NK-92 treated with Interleukin-12 subunit alpha and Interleukin-12 subunit beta, amount 100 ng/mL, for 24 hours (cell line): ENCODE results near the gene COL18A1.
"Not testable (repeated sequence)": the region's sequence is repeated elsewhere in the genome, so short reads cannot be mapped to it uniquely, and the experiment has no call there.

Experiments
- DNase-seq: peaks from one replicate; lab custom pipeline; 2025; lab: John Stamatoyannopoulos, UW

The COL18A1 gene

GRCh38 chr21:45404730-45405270 is at the start of gene COL18A1:
Gene COL18A1, plus strand, starts transcription at chr21:45405165. Its CDS starts 66 bp downstream, at chr21:45405231.
- no peak for DNase-seq

DNA sequence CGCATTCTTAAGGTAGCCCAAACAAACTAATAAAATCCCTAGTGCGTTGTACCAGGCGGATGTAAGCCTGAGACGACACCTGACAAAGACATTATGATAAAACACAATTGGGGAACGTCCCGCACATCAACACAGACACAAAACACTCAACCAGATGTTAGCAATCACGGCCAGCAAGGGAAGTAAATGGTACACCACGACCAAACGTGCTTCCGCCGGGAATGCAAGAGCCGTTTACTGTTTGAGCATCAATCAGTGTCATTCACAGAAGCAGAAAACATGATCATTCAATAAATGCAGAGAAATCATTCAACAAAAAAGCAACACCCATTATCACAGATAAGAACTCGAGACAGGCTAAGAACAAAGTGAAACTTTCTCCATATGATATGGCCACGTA is 49.4 kb upstream of the COL18A1 start:
- DNase-seq = no peak

DNA sequence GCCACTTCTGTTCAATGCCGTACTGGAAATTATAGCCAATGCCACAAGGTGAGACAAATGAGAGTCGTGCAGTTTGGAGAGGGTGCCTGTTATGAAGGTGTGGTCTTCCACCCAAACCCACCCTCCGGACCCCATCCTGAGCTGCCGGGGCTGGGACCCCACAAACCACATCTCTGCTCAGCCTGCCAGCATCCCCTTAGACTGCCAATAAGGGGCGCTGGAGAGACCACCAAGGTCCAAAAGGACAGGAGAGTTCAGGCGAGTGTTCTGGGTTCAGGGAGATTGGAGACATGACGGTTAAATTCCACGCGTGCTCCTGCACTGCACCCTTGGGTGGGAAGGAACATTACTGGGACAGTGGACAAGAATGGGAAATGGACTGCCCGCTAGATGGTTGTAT is 48.7 kb upstream of the COL18A1 start:
- DNase-seq = no peak

DNA sequence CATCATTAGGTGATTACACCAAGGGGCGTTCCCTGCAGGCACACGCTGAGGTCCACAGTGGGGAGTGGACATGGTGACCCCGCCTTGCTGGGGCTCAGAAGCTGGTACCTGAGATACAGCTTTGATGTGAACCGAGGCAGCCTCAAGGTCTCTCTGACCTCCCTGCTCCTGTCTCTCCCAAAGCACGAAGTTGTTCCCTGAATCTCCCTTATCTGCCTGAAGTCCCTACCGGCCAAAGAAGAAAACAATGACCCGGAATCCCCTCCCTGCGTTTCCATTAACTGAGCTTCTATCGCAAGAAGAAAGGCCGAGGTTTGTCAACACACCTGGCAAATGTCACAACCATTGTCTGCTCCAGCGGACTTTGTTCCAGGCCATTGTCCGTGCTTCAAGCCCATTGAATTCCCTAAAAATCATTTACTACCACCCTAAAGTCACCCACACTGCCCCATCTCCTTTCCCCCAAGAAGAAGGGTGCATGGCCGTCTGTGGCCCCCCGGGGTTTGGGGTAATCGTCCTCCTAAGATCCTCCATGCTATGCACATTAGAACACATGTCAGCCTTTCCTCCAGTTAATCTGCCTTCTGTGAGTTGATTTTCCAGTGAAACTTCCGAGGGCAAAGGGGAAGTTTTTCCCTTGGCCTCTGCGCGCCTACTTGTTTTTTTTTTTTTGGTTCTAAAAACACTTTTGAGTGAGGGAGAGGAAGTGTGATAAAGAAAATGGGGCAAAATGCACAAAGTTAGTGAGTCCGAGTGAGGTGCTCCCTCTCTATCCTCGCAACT is 48.1 kb upstream of the COL18A1 start:
- DNase-seq = no peak

GRCh38 chr21:45357436-45358260 is 47.3 kb upstream of the COL18A1 start:
- DNase-seq = no peak

GRCh38 chr21:45358261-45358670 is 46.7 kb upstream of the COL18A1 start:
- DNase-seq = no peak

DNA sequence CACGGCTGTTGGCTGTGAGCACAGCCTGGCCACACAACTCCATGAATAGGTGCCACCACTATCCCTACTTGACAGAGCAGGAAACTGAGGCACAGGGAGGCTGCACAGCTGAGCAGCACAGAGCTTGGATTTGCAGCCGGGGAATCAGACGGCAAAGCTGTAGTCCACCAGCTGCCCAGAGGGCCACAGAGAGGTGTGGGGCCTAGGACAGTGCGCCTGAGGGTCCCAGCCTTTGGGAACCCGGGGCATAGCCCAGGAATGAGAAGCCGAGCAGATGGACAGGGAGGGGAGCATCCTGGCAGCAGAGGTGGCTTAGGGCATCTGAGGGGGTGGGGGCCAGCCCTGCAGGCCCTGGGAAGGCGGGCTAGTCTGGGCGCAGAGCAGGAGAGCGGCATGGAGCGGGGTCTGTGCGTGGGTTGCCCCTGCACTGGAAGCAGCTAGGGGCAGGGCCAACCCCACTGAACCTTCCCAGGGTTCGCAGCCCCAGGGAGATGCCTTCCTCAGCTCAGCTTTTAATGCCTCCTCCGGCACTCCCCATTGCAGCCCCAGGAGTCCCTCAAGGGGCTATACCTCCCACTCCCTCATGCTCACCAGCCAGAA is 46.2 kb upstream of the COL18A1 start:
- DNase-seq = no peak

DNA sequence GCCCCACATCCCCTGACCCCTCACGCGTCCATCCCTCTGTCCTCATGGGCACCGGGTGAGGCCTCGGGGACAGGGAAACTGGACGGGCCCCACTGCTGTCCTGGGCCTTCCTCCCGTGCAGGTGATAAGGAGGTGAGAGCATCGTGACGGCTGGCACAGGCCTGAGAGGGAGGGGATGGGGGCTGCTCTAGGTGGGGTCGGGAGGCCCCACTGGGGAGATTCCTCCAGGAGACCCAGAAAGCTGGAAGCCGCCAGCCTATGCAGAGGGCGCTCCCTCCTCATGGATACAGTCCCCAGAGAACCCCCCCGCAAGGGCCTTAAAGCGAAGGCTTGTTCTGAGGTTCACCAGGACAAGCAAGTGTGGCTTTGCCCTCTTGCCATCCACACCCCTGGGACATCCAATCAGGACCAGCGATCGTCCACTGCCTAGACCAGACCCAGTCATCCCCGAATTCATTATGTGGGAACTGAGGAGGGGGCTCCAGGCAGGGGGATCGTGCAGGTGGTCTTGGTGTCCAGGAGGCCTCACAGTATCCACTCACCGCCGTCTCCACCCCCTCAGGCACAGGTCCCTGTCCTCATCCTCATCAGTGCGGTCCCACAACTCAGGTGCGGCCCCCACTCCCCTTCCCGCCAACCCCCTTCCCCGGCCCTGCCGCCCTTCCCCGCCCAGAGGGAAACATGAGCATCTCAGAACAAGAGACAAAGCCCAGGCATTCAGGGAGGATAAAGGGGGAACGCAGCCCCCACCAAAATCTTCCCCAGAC is 45.3 kb upstream of the COL18A1 start:
- DNase-seq = no peak

DNA sequence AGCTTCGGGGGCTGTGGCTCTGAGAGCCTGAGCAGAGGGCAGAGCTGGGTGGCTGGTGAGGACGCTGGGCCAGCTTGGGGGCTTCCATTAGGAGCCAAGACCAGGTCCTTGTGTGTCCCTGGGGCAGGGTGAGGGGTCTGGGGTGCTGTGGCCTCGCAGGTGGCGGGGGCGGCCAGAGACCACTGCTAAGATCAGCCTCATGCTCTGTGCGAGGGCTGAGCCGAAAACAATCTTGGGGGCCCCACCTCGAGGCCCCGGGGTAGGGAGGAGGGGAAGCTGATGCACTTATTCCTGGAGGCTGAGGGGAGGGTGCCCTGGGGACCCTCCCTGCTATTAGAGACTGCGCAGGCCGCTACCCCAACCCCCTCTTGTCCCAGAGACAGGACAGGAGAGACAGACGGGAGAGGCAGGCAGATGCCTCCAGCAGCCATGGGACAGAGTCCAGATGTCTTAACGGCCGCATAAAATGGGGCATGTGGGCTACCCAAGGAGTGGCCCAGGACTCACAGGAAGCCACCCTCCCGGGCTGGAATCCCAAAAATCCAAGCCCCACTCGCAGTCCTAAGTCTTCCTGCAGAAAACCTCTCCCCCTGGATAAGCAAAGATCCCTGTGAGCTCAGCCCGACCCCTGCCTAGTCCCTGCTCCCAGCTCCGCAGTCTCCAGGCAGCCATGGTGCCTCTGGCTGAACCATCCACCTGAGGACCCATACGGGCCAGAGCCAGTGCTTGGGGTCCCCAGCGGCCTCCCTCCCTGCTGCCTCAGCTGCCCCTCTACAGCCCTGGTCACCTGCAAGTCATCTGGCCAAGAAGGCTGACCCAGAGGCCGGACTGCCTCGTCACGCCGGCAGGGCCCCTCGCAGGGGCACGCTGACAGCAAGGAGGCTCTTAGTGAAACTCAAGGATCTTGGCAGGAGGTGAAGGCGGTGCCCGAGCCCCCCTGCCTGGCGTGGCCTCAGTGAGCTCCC is 43.6 kb upstream of the COL18A1 start:
- no peak for DNase-seq

DNA sequence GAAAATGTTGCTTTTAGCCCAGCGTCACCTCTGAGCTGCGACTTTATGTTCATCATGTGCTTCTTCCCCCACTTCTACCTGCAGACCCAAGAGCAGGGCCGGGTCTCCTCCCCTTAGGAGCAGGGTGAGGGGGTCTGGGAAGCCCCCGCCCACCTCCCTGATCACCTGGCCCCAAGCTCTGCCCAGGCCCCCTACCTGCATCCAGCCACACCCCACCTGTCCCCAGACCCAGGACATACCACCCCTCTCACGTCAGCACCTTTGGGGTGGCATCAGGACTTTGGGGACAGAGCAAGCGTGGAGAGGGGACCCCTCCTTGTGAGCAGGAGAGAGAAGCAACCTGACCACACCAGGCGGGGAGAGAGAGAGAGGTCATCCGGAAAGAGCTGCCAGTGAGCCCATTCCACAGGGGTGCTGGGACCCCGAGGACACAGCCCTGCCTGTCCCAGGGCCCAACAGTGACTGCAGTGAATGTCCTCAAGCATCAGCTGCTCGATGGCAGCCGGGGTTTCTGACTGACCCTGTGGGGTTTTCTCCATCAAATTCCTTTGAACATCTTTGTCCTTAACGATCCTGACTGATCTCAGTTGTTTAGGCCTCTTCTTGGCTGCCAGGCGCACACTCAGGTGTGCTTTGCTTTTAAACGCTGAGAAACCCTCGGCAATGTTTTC is 42.8 kb upstream of the COL18A1 start:
- DNase-seq = no peak

- no peak for DNase-seq
Observed at GRCh38 chr21:45362748-45363145, 42.2 kb upstream of the COL18A1 start.

- not testable (repeated sequence) for DNase-seq
Observed at GRCh38 chr21:45363272-45363671, 41.7 kb upstream of the COL18A1 start.

- peak; percentile 40 for DNase-seq
Observed at GRCh38 chr21:45363921-45364467, 41.0 kb upstream of the COL18A1 start.

- DNase-seq = no peak
Observed at GRCh38 chr21:45364468-45365185, 40.3 kb upstream of the COL18A1 start.

GRCh38 chr21:45365186-45365607 is 39.8 kb upstream of the COL18A1 start:
- no peak for DNase-seq

DNA sequence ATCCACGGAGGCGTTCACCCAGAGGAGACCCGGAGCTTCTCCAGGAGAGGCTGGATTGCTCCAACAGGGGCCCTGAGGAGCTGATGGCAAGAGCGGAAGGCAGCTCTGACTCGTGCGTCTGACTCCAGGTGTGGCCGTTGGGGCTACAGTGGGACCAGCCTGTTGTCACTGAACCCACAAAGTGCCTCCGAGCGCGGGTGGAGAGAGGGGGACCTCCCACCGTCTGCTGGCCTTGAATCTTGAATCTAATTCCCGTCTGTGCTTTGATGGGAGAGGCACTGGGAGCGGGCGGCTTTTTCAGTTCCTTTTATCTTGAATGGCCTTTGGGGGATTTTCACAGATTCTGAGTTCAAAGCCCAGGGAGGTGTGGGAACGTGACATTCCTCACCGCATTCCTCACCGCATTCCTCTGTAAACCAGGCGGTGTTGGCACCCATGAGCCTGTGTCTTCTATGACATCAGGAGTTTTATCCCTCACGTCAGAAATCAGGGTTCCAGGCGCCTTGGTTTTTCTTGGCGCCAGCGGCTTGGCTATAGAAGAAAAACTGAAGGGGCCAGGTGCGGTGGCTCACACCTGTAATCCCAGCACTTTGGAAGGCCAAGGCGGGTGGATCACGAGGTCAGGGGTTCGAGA is 39.2 kb upstream of the COL18A1 start:
- DNase-seq = no peak

- DNase-seq = no peak
Observed at GRCh38 chr21:45366476-45366875, 38.5 kb upstream of the COL18A1 start.

- no peak for DNase-seq
Observed at GRCh38 chr21:45366931-45367401, 38.0 kb upstream of the COL18A1 start.
